ENCODE measurements around the gene LUC7L3. TPM values are rescaled to one million over a fixed set of nuclear protein-coding genes. Genes with fewer than 3 reads are reported as not detected.

The LUC7L3 gene
- polyA plus RNA-seq, 2 of the 4 experiments (the other 2 are of a cell fraction) = 209 to 211 TPM

DNA sequence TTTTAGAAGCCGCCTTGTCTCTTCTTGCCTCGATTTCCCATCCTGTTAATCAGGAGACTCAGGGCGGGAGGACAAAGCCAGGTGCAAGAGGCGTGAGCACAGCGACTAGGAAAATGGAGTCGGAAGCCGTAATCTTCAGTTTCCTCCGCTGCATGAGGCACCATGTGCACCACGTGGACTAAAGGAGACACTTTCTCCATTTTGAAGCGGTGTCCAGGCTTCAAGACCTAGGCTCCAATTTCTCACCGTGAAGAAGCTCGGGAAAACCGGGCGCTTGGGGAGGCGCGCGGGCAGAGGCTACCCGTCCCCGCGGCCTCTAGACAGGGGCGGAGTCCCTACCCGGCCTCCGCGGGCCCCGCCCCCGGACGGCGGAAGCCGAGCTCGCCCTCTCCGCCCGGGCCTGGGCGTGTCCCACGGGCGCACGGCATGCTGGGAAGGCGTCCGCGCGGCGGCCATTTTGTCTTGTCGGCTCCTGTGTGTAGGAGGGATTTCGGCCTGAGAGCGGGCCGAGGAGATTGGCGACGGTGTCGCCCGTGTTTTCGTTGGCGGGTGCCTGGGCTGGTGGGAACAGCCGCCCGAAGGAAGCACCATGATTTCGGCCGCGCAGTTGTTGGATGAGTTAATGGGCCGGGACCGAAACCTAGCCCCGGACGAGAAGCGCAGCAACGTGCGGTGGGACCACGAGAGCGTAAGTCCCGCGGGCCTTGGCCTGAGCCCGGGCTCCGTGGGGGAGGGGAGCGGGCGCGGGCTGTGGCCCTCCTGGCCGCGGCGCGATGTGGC lies at the start of gene LUC7L3 (continued):
- TF ChIP-seq, protein P1, sequence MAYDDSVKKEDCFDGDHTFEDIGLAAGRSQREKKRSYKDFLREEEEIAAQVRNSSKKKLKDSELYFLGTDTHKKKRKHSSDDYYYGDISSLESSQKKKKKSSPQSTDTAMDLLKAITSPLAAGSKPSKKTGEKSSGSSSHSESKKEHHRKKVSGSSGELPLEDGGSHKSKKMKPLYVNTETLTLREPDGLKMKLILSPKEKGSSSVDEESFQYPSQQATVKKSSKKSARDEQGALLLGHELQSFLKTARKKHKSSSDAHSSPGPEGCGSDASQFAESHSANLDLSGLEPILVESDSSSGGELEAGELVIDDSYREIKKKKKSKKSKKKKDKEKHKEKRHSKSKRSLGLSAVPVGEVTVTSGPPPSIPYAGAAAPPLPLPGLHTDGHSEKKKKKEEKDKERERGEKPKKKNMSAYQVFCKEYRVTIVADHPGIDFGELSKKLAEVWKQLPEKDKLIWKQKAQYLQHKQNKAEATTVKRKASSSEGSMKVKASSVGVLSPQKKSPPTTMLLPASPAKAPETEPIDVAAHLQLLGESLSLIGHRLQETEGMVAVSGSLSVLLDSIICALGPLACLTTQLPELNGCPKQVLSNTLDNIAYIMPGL (CRISPR knock-in tag; IDR thresholded peaks at IDR 0.05; ENCODE audit: borderline replicate concordance) = peak; percentile 66; the same call in 1 of the 2 replicates
- peak; percentile 92; the same call in 1 of the 2 replicates for TF ChIP-seq EHF (CRISPR knock-in tag; IDR thresholded peaks at IDR 0.05)
- TF ChIP-seq, protein P2, sequence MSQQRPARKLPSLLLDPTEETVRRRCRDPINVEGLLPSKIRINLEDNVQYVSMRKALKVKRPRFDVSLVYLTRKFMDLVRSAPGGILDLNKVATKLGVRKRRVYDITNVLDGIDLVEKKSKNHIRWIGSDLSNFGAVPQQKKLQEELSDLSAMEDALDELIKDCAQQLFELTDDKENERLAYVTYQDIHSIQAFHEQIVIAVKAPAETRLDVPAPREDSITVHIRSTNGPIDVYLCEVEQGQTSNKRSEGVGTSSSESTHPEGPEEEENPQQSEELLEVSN (IDR thresholded peaks at IDR 0.05; ENCODE audit: borderline replicate concordance, low read depth) = peak; percentile 90
- peak; percentile 30; the same call in 1 of the 2 replicates for TF ChIP-seq TP53 (CRISPR knock-in tag; IDR thresholded peaks at IDR 0.05)
- TF ChIP-seq JUN (IDR thresholded peaks at IDR 0.05) = peak; percentile 83 to 99
- TF ChIP-seq TFCP2L1 (CRISPR knock-in tag; IDR thresholded peaks at IDR 0.05) = peak; percentile 23; the same call in 1 of the 2 replicates
- peak; percentile 56; the same call in 1 of the 2 replicates for TF ChIP-seq RNF2 (IDR thresholded peaks at IDR 0.05; ENCODE audit: borderline replicate concordance, low read depth)
- no peak for TF ChIP-seq RAD21 (conservative IDR thresholded peaks at IDR 0.05 in 1 of 2, IDR thresholded peaks at IDR 0.05 in 1 of 2)
- peak; percentile 61; the same call in 1 of the 2 replicates for TF ChIP-seq NPAS2 (CRISPR knock-in tag; IDR thresholded peaks at IDR 0.05; ENCODE audit: borderline replicate concordance)
- 0 out of 2 replicates have a peak, but pooled peaks have one; percentile 53 for TF ChIP-seq FOSB (CRISPR knock-in tag; IDR thresholded peaks at IDR 0.05)
- TF ChIP-seq MAZ (IDR thresholded peaks at IDR 0.05; ENCODE audit: borderline replicate concordance, low read depth, low read length) = peak; percentile 38; the same call in 1 of the 2 replicates

GRCh38 chr17:50672071-50672470 lies 47.3 kb upstream of the LUC7L3 start:
- WGBS (ENCODE audit: missing lambda C conversion rate) = 94% methylated on average over 5 of the region's 5 CpGs
- Histone ChIP-seq H3K4me2 (peak overlapping the region; percentile 33; the same call in 1 of the 3 replicates), H3K9me3 (no peaks in the 10 kb centered on the region), H3K4me1 (peaks cover 95% of the 10 kb centered on the region), H3K4me3 (no peak overlapping the region), H3K27ac (peak overlapping the region; percentile 98)
- no peak for DNase-seq (ENCODE audit: low read depth in 1 of 2, low spot score in 1 of 2)
- no peak for FAIRE-seq
- POLR2A ChIA-PET = interaction anchor here (0.7 to 1.7 kb wide), 3 partner anchors 19 to 36 kb away, joined by 3 to 11 read pairs (median 3); no protein-coding TSS in a partner anchor
- CTCF ChIA-PET = interaction anchor here (1.1 to 52.6 kb wide), 5 partner anchors 11 to 151 kb away, joined by 3 to 2097 read pairs (median 26); partner anchors contain the start of gene ABCC3
- ATAC-seq = no peak
- TF ChIP-seq TFCP2L1 (CRISPR knock-in tag; IDR thresholded peaks at IDR 0.05) = no peak
- no peak for TF ChIP-seq RNF2 (IDR thresholded peaks at IDR 0.05; ENCODE audit: borderline replicate concordance, low read depth)
- no peak for TF ChIP-seq JUN (IDR thresholded peaks at IDR 0.05)
- no peak for TF ChIP-seq RCOR1 (IDR thresholded peaks at IDR 0.05; ENCODE audit: low read depth, low read length)
- no peak for TF ChIP-seq PHF8 (IDR thresholded peaks at IDR 0.05; ENCODE audit: borderline replicate concordance, low read depth)
- TF ChIP-seq, protein P3, sequence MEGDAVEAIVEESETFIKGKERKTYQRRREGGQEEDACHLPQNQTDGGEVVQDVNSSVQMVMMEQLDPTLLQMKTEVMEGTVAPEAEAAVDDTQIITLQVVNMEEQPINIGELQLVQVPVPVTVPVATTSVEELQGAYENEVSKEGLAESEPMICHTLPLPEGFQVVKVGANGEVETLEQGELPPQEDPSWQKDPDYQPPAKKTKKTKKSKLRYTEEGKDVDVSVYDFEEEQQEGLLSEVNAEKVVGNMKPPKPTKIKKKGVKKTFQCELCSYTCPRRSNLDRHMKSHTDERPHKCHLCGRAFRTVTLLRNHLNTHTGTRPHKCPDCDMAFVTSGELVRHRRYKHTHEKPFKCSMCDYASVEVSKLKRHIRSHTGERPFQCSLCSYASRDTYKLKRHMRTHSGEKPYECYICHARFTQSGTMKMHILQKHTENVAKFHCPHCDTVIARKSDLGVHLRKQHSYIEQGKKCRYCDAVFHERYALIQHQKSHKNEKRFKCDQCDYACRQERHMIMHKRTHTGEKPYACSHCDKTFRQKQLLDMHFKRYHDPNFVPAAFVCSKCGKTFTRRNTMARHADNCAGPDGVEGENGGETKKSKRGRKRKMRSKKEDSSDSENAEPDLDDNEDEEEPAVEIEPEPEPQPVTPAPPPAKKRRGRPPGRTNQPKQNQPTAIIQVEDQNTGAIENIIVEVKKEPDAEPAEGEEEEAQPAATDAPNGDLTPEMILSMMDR (IDR thresholded peaks at IDR 0.05) = no peak
- no peak for TF ChIP-seq KDM1A (IDR thresholded peaks at IDR 0.05; ENCODE audit: low read depth)
- TF ChIP-seq NPAS2 (CRISPR knock-in tag; IDR thresholded peaks at IDR 0.05; ENCODE audit: borderline replicate concordance) = no peak
- TF ChIP-seq CHD2 (IDR thresholded peaks at IDR 0.05; ENCODE audit: low read length, partially characterized antibody) = no peak
- TF ChIP-seq, protein P2 (IDR thresholded peaks at IDR 0.05; ENCODE audit: borderline replicate concordance, low read depth) = no peak
